Measurements from ENCODE around the gene EPHB3.

Gene EPHB3

DNA sequence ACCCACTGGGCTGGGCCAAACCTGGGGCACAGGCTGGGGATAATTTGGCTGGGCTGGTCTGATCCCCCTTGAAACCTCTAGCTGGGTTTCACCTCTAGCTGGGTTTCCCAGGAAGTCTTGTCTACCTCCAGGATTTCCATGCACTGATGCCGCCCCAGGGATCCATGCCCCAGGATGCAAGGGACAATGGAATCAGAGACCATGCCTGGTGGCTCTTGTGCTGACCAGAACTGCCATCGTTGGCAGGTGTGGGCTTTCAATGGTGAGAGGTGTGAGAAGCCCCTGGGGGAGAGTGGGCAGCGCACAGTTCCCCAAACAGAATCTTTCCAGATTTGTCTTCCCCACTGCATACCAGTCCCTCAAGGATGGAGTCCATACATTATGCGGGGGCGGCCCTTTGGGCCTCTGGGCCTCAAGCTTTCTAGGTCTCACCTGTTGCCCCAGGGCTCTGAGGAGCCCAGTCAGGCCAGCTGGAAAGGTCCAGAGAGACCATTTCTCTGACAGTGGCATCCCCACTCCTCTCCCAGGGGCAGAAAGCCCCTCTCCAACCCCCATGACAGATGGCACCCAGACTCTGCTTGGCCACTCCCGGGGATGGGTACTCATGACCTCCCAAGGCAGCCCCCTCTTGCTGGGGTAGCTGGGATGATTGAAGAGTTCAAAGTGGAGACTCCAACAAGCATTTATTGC, 35.4 kb downstream of the EPHB3 start:
- TF ChIP-seq, protein P1, sequence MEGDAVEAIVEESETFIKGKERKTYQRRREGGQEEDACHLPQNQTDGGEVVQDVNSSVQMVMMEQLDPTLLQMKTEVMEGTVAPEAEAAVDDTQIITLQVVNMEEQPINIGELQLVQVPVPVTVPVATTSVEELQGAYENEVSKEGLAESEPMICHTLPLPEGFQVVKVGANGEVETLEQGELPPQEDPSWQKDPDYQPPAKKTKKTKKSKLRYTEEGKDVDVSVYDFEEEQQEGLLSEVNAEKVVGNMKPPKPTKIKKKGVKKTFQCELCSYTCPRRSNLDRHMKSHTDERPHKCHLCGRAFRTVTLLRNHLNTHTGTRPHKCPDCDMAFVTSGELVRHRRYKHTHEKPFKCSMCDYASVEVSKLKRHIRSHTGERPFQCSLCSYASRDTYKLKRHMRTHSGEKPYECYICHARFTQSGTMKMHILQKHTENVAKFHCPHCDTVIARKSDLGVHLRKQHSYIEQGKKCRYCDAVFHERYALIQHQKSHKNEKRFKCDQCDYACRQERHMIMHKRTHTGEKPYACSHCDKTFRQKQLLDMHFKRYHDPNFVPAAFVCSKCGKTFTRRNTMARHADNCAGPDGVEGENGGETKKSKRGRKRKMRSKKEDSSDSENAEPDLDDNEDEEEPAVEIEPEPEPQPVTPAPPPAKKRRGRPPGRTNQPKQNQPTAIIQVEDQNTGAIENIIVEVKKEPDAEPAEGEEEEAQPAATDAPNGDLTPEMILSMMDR (IDR thresholded peaks at IDR 0.05; ENCODE audit: extremely low read depth, insufficient read depth, missing control alignments), result no peak
- in situ Hi-C loops (cut with MboI; ENCODE audit: low pct_unique_long_range_greater_than_20kb, low sequenced_read_pairs, unreplicated experiment), result no loop called here
- no peak for DNase-seq (ENCODE audit: low spot score)

DNA sequence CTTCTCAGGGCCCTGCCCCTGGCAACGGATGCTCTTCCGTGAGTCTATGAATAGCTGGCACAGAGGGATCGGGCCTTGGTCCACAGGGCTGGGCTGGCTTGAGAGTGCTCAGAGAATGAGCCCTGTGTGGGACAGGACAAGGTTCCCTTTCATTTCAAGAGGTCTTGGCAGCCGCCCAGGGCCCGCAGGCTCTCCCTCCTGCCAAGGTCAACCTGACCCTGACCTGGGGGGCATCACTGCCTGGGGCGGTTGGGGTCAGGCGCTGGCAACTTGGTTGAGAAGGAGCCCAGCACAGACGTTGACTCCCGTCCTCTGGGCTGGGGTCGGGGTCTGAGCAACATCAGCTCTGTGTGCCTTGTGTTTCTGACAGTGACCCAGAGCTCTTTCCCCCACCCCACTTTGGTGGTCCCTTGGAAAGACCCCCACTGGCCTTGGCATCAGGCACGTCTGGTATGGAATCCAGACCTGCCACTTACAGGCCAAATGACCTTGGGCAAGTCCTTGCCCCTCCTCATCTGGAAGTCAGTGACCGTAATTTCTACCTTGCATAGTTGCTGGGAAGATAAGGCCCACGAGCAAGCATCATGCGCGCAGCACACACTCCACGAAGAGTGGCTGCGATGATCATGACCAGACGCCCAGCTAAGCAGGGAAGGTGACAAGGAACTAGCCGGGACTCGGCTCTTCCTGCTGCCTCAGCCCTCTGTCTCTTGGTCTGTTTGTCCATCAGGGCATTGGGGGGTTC, 36.4 kb downstream of the EPHB3 start:
- in situ Hi-C loops (cut with MboI; ENCODE audit: low pct_unique_long_range_greater_than_20kb, low sequenced_read_pairs, unreplicated experiment), result no loop called here
- TF ChIP-seq, protein P1 (IDR thresholded peaks at IDR 0.05; ENCODE audit: extremely low read depth, insufficient read depth, missing control alignments), result no peak
- no peak for DNase-seq (ENCODE audit: low spot score)

DNA sequence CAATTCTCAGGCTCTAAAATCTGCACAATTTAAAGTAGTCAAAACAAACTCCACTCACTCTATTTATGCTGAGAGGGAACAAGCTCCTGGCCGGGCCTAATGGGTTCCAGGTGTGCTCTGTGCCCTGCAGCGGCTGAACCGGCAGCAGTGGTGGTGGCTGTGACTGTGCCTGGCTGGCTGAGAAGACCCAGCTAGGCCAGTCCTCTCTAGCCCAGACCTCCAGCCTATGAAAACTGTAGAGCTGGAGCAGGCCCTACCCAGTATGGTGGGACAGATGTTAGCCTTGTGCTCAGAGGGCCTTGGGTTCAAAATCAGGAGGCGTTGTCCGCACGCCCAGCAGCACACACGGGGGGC, 37.0 kb downstream of the EPHB3 start:
- DNase-seq (ENCODE audit: low spot score), result no peak
- TF ChIP-seq, protein P1 (IDR thresholded peaks at IDR 0.05; ENCODE audit: extremely low read depth, insufficient read depth, missing control alignments), result no peak
- in situ Hi-C loops (cut with MboI; ENCODE audit: low pct_unique_long_range_greater_than_20kb, low sequenced_read_pairs, unreplicated experiment), result no loop called here

DNA sequence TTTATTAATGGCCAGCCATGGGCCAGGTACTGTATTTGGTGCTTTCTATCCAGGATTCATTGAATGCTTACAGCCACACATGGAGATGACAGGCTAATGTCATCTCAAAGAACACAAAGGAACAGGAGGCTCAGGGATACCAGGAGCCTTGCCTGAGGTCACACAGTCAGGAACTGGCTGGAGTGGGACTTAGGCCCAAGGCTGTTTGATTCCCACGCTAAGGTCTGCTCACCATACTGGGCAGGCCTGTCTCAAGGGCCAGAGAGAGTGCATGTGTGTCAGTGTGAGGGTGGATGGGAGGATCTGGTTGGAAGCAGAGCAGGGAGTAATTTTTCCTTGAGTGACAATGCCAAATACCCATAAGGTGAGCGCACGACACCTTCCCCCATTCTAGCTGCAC, 37.6 kb downstream of the EPHB3 start:
- DNase-seq (ENCODE audit: low spot score), result no peak
- TF ChIP-seq, protein P1 (IDR thresholded peaks at IDR 0.05; ENCODE audit: extremely low read depth, insufficient read depth, missing control alignments), result no peak
- in situ Hi-C loops (cut with MboI; ENCODE audit: low pct_unique_long_range_greater_than_20kb, low sequenced_read_pairs, unreplicated experiment), result no loop called here

DNA sequence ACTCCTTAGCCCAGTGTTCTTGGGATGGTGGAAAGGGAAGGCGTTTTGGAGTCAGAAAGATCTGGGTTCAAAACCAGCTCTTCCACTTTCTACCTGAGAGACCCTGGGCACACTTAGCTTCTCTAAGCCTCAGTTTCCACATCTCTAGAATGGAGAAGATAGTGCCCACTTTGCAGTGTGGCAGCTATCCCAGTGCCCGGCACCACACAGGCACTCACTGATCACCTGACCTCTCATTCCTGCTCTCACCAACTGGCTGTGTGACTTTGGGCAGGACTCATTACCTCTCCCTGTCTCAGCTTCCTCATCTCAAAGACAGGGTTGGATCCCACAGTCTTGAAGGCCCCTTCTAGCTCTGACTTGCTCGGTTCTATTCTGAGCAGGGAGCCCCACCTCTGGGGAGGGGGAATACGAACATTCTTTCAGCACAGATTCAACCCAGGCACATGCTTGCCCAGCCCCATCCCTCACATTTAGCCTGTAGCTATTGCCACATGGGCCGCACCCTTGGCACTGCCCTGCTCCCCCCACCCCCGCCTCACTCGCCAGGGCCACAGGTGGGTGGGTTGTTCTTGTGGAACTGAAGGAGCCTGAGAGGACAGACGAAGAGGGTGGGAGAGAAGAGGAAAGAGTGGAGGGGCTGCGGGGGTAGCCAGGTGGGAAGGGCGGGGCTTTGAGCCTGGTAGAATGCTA, 39.2 kb downstream of the EPHB3 start:
- TF ChIP-seq, protein P1 (IDR thresholded peaks at IDR 0.05; ENCODE audit: extremely low read depth, insufficient read depth, missing control alignments), result no peak
- no peak for DNase-seq (ENCODE audit: low spot score)
- in situ Hi-C loops (cut with MboI; ENCODE audit: low pct_unique_long_range_greater_than_20kb, low sequenced_read_pairs, unreplicated experiment), result no loop called here

- no peak for DNase-seq (ENCODE audit: low spot score)
- TF ChIP-seq, protein P1 (IDR thresholded peaks at IDR 0.05; ENCODE audit: extremely low read depth, insufficient read depth, missing control alignments), result no peak
- in situ Hi-C loops (cut with MboI; ENCODE audit: low pct_unique_long_range_greater_than_20kb, low sequenced_read_pairs, unreplicated experiment), result no loop called here
Measured at GRCh38 chr3:184601576-184602371, 40.2 kb downstream of the EPHB3 start.
